Activated T-cell treated with anti-CD3 and anti-CD28 coated beads, Interleukin-2, amount 50 U/mL, for 72 hours (primary cell): ENCODE data around the gene BAAT. TPM values are rescaled to one million over a fixed set of nuclear protein-coding genes. Genes with fewer than 3 reads are reported as not detected.

Experiments
- ATAC-seq, 2 donors: fragments of 150-1000 bp; cut with Tn5 transposase; replicated peaks in 1 of 2; 2 replicates each; pipeline ENCODE4 v1.10.0; 2021; ENCODE audit warnings: moderate library complexity in 2 of 2, mild to moderate bottlenecking in 1 of 2
- DNase-seq, 2 donors: peaks; one replicate each; pipeline ENCODE4 v3.0.0; 2021 to 2022; ENCODE audit warnings: mixed read lengths in 1 of 2
- H3K27ac Mint-ChIP-seq: one replicate; pipeline ENCODE4 v1.8.0; 2022; ENCODE audit warnings: mild to moderate bottlenecking, moderate library complexity, mixed read lengths
- H3K27me3 Mint-ChIP-seq: one replicate; pipeline ENCODE4 v1.8.0; 2022; ENCODE audit warnings: low read depth, mixed read lengths
- H3K36me3 Mint-ChIP-seq, 2 donors: one replicate each; pipeline ENCODE4 v1.8.0; 2022; ENCODE audit warnings: mixed read lengths in 2 of 2, mild to moderate bottlenecking in 1 of 2; ENCODE audit not compliant: insufficient read depth in 2 of 2
- H3K4me1 Mint-ChIP-seq: one replicate; pipeline ENCODE4 v1.8.0; 2022; ENCODE audit warnings: low read depth, mixed read lengths
- H3K4me3 Mint-ChIP-seq, 2 donors: one replicate each; pipeline ENCODE4 v1.8.0; 2022; ENCODE audit warnings: mild to moderate bottlenecking in 2 of 2, mixed read lengths in 2 of 2, moderate library complexity in 2 of 2
- H3K9me3 Mint-ChIP-seq, 2 donors: one replicate each; pipeline ENCODE4 v1.8.0; 2022; ENCODE audit warnings: mixed read lengths in 2 of 2
- total RNA-seq, 2 donors: library from RNA; stranded (reverse); gene quantifications; one replicate each; pipeline ENCODE4 v1.2.3, GENCODE V29; 2022

BAAT gene
- total RNA-seq, 2 donors from 2014 or later: 0.19 to 0.24 TPM

DNA sequence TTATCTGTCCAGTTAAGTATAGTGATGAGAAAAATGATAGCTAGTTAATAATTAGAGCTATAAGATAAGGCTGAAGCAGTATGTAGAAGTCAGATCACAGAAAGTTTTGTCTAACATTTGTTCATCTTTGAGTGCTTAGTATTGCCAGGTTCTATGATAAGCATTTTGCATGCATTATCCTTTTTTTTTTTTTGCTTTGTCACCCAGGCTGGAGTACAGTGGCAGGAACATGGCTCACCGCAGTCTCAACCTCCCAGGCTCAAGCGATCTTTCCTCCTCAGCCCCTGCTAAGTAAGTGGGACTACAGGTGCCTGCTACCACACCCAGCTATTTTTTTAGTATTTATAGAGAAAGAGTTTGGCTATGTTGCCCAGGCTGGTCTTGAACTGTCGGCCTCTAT lies 17.5 kb downstream of the BAAT start:
- Mint-ChIP-seq H3K9me3 (peaks cover 0 to 4% of the 10 kb centered on the region in 2 donors), H3K36me3 (no peaks in the 10 kb centered on the region), H3K27me3 (peaks cover 4% of the 10 kb centered on the region), H3K27ac (no peak overlapping the region), H3K4me1 (no peaks in the 10 kb centered on the region), H3K4me3 (no peak overlapping the region)
- no peak for ATAC-seq
- no peak for DNase-seq

- no peaks in the 10 kb centered on the region for H3K36me3 Mint-ChIP-seq
- DNase-seq: no peak
- H3K4me3 Mint-ChIP-seq: no peak overlapping the region
- H3K4me1 Mint-ChIP-seq: no peaks in the 10 kb centered on the region
- no peak overlapping the region for H3K27ac Mint-ChIP-seq
- H3K9me3 Mint-ChIP-seq: peaks cover 0 to 2% of the 10 kb centered on the region in 2 donors
- H3K27me3 Mint-ChIP-seq: peaks cover 4% of the 10 kb centered on the region
- no peak for ATAC-seq
These were observed 18.6 kb downstream of the BAAT start for GRCh38 chr9:101366038-101366756.

DNA sequence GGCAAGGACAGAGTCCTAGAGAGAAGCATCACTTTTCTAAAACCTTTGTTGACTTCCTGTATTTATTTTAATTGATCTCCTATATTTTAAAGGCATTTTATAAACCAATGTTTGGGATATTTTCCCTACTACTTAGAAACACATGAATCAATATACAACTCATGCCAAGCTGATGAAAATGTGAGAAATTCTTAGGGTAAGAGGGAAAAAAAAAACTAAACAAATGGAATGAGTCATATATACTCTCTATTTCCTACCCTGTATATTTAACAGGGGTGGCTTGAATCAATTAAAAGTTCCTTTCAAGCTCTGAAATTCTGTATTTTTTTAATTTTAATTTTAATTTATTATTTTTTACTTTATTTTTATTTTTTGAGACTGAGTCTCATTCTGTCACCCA lies 19.6 kb downstream of the BAAT start:
- Mint-ChIP-seq H3K4me3 (no peak overlapping the region), H3K27ac (no peak overlapping the region), H3K27me3 (peaks cover 4% of the 10 kb centered on the region), H3K4me1 (no peaks in the 10 kb centered on the region), H3K36me3 (no peaks in the 10 kb centered on the region), H3K9me3 (peaks cover 0 to 2% of the 10 kb centered on the region in 2 donors)
- no peak for DNase-seq
- no peak for ATAC-seq

- no peak for DNase-seq
- Mint-ChIP-seq H3K4me3 (no peak overlapping the region), H3K27me3 (peaks cover 4% of the 10 kb centered on the region), H3K9me3 (peaks cover 0 to 2% of the 10 kb centered on the region in 2 donors), H3K36me3 (no peaks in the 10 kb centered on the region), H3K27ac (no peak overlapping the region), H3K4me1 (no peaks in the 10 kb centered on the region)
- no peak for ATAC-seq
These were observed 22.4 kb downstream of the BAAT start for GRCh38 chr9:101362450-101362849.

DNA sequence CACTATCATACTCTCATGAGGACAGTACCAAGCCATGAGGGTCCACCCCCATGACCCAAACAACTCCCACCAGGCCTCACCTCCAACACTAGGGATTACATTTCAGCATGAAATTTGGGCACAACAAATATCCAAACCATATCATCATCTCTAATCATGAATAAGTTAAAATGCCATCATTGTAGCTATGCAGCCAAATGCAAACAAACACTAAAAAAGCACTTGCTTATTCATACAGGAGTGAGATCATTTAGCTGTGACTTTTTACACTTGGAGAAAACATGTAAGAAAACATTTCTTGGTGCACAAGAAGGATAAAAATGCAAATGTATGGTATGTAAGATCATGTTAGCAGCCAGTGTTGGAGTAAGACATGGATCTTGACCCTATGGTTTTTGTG lies 24.2 kb downstream of the BAAT start:
- no peak for DNase-seq
- no peaks in the 10 kb centered on the region for H3K4me1 Mint-ChIP-seq
- no peak overlapping the region for H3K4me3 Mint-ChIP-seq
- no peaks in the 10 kb centered on the region for H3K36me3 Mint-ChIP-seq
- H3K9me3 Mint-ChIP-seq: peaks cover 0 to 2% of the 10 kb centered on the region in 2 donors
- ATAC-seq: no peak
- H3K27ac Mint-ChIP-seq: no peak overlapping the region
- no peaks in the 10 kb centered on the region for H3K27me3 Mint-ChIP-seq

- DNase-seq: no peak
- no peaks in the 10 kb centered on the region for H3K36me3 Mint-ChIP-seq
- H3K4me3 Mint-ChIP-seq: no peak overlapping the region
- no peaks in the 10 kb centered on the region for H3K4me1 Mint-ChIP-seq
- H3K27me3 Mint-ChIP-seq: no peaks in the 10 kb centered on the region
- no peak overlapping the region for H3K27ac Mint-ChIP-seq
- no peak for ATAC-seq
- peaks cover 0 to 2% of the 10 kb centered on the region in 2 donors for H3K9me3 Mint-ChIP-seq
These were observed 25.1 kb downstream of the BAAT start for GRCh38 chr9:101359679-101360078.

- Mint-ChIP-seq H3K4me1 (no peaks in the 10 kb centered on the region), H3K27me3 (peaks cover 13% of the 10 kb centered on the region), H3K36me3 (no peaks in the 10 kb centered on the region), H3K27ac (no peak overlapping the region), H3K9me3 (no peaks in the 10 kb centered on the region), H3K4me3 (no peak overlapping the region)
- DNase-seq (no peak), ATAC-seq (no peak)
These were observed 28.2 kb downstream of the BAAT start for GRCh38 chr9:101356619-101357018.

DNA sequence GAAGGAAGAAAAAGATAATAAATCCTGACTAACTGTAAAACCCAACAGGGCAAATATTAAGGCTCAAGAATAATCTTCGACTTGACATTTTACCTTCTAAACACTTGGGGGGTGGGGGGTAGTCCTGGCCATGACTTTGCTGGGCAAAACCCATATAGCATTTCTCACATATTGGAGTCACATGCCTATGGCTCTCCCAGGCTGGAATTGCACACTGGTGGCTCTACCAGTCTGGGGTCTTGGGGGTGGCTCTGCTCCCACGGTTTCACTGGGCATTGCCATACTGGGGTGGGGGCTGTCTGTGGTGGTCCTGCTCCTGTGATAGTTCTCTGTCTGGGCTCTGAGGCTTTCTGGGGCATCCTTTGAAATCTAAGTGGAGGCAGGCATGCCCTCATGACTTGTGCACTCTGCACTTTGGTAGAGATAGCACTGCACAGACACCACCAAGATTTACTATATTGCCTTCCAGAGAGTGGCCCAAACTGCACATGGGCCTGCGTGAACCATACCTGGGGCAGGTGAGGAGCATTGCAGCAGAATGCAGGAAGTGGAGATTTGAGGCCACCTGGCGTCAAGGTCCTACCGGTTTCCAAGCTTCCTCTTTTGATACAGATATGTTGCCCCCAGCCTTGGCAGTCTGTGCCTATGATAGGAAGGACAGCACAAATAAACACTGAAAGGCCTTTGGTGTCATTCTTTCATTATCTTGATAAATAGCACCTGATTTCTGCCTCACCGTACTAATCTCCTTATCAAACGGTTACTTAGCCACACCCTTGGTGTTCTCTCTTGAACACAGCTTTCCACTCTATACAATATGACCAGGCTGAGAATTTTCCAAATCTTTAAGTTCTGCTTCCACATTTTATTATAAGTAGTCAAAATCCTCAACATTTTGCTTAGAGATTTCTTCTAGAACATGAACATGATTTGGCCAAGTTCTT lies 29.8 kb downstream of the BAAT start:
- H3K27me3 Mint-ChIP-seq: peaks cover 13% of the 10 kb centered on the region
- DNase-seq (no peak), ATAC-seq (no peak)
- H3K9me3 Mint-ChIP-seq: no peaks in the 10 kb centered on the region
- H3K36me3 Mint-ChIP-seq: no peaks in the 10 kb centered on the region
- H3K4me3 Mint-ChIP-seq: no peak overlapping the region
- no peak overlapping the region for H3K27ac Mint-ChIP-seq
- no peaks in the 10 kb centered on the region for H3K4me1 Mint-ChIP-seq

DNA sequence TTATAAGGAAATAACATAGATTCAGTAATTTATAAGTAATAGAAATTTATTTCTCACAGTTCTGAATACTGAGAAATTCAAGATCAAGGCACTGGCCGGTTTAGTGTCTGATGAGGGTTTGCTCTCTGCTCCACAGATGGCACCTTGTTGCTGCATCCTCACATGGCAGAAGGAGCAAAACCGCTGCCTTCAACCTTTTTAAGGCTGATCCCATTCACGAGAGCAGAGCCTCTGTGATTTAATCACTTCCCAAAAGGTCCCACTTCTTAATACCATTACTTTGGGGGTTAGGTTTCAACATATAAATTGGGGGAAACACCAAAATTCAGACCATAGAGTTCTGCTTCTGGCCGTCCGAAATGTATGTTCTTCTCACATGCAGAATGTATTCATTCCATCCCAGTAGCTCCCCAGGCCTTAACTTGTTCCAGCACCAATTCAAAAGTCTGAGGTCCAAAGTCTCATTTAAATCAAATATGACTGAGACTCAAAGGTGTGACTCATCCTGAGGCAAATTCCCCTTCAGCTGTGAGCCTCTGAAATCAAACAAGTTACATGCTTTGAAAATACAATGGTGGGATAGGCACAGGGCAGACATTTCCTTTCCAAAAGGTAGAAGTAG lies 30.6 kb downstream of the BAAT start:
- DNase-seq (no peak), ATAC-seq (no peak)
- peaks cover 0 to under 1% of the 10 kb centered on the region in 2 donors for H3K9me3 Mint-ChIP-seq
- H3K27me3 Mint-ChIP-seq: peaks cover 16% of the 10 kb centered on the region
- H3K36me3 Mint-ChIP-seq: no peaks in the 10 kb centered on the region
- no peak overlapping the region for H3K4me3 Mint-ChIP-seq
- no peak overlapping the region for H3K27ac Mint-ChIP-seq
- H3K4me1 Mint-ChIP-seq: no peaks in the 10 kb centered on the region

DNA sequence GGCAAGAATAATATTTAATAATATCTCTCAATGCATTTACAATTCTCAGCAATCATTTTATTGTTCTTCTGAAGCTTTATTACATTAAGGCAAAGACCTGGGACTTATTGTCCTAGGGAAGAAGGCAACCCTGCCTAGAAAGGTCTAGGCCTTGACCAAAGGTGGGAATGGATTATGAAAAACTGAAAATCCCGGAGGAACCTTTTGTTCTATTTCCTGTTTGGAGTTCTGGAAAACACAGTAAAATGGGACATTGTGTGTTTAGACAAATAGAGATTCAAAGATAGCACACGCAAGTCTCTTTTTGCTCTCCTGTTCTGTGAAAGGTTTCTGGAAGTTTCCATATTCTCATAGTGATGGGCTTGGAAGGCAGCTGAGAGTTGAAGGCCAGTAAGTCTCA lies 31.1 kb downstream of the BAAT start:
- Mint-ChIP-seq H3K9me3 (peaks cover 0 to 5% of the 10 kb centered on the region in 2 donors), H3K4me1 (no peaks in the 10 kb centered on the region), H3K27me3 (peaks cover 21% of the 10 kb centered on the region), H3K4me3 (no peak overlapping the region), H3K36me3 (no peaks in the 10 kb centered on the region), H3K27ac (no peak overlapping the region)
- DNase-seq (no peak), ATAC-seq (no peak)

GRCh38 chr9:101352892-101353463 lies 31.8 kb downstream of the BAAT start:
- Mint-ChIP-seq H3K4me3 (no peak overlapping the region), H3K36me3 (no peaks in the 10 kb centered on the region)
- ATAC-seq: no peak

GRCh38 chr9:101350285-101350684 lies 34.5 kb downstream of the BAAT start:
- H3K4me3 Mint-ChIP-seq: no peak overlapping the region
- DNase-seq (no peak), ATAC-seq (no peak)
- no peaks in the 10 kb centered on the region for H3K36me3 Mint-ChIP-seq
- peaks cover 0 to 5% of the 10 kb centered on the region in 2 donors for H3K9me3 Mint-ChIP-seq
- no peak overlapping the region for H3K27ac Mint-ChIP-seq
- peaks cover 33% of the 10 kb centered on the region for H3K27me3 Mint-ChIP-seq
- H3K4me1 Mint-ChIP-seq: no peaks in the 10 kb centered on the region

More at GRCh38 chr9:101352892-101353463, 31.8 kb downstream of the BAAT start:
- H3K27me3 Mint-ChIP-seq: peaks cover 25% of the 10 kb centered on the region
- DNase-seq: no peak
- no peaks in the 10 kb centered on the region for H3K4me1 Mint-ChIP-seq
- no peak overlapping the region for H3K27ac Mint-ChIP-seq
- H3K9me3 Mint-ChIP-seq: peaks cover 0 to 5% of the 10 kb centered on the region in 2 donors

GRCh38 chr9:101342595-101342994 lies 42.2 kb downstream of the BAAT start:
- DNase-seq (no peak), ATAC-seq (no peak)
- Mint-ChIP-seq H3K9me3 (no peaks in the 10 kb centered on the region), H3K36me3 (no peaks in the 10 kb centered on the region), H3K4me3 (no peak overlapping the region), H3K27me3 (peaks cover 37% of the 10 kb centered on the region), H3K27ac (no peak overlapping the region), H3K4me1 (no peaks in the 10 kb centered on the region)
